Measurements from ENCODE around the gene BAIAP2L1.

- TF ChIP-seq POLR2AphosphoS5 (IDR thresholded peaks at IDR 0.05; ENCODE audit: low read depth, low read length) (no peak), CTCF (IDR thresholded peaks at IDR 0.05) (no peak)
These were observed 59.8 kb downstream of the BAIAP2L1 start for GRCh38 chr7:98341106-98341505.

Measured in Panc1 (cell line).